Liver (tissue), 9 donors: ENCODE data around the gene AKAP12. TPM values are rescaled to one million over a fixed set of nuclear protein-coding genes. Genes with fewer than 3 reads are reported as not detected.

ENCODE experiments used
- DNase-seq: peaks from one replicate; pipeline ENCODE4 v3.0.0-alpha.2; 2017; ENCODE audit warnings: low spot score
- H3K27ac ChIP-seq, 2 donors: one replicate each; pipeline ENCODE4 v1.7.0; 2013; ENCODE audit warnings: inconsistent platforms in 2 of 2, low read length in 2 of 2, control low read depth in 1 of 2, low read depth in 1 of 2, mild to moderate bottlenecking in 1 of 2
- H3K27me3 ChIP-seq, 4 donors: one replicate each; pipeline versions ENCODE4 v1.6.1 to v1.7.0; 2013; ENCODE audit warnings: low read length in 3 of 4, inconsistent platforms in 1 of 4, mild to moderate bottlenecking in 1 of 4, moderate library complexity in 1 of 4; ENCODE audit not compliant: control insufficient read depth in 4 of 4, insufficient read depth in 4 of 4
- H3K36me3 ChIP-seq, 4 donors: one replicate each; pipeline versions ENCODE4 v1.6.1 to v1.7.0; 2013; ENCODE audit warnings: low read length in 3 of 4, mild to moderate bottlenecking in 3 of 4, low read depth in 1 of 4, moderate library complexity in 1 of 4; ENCODE audit not compliant: control insufficient read depth in 4 of 4, insufficient read depth in 3 of 4
- H3K4me1 ChIP-seq, 4 donors: one replicate each; pipeline versions ENCODE4 v1.6.1 to v1.7.0; 2013; ENCODE audit warnings: low read length in 3 of 4, mild to moderate bottlenecking in 3 of 4, moderate library complexity in 1 of 4; ENCODE audit not compliant: control insufficient read depth in 4 of 4, insufficient read depth in 4 of 4
- H3K4me3 ChIP-seq, 3 donors: one replicate each; pipeline versions ENCODE4 v1.6.1 to v1.7.0; 2013; ENCODE audit warnings: low read length in 3 of 3, control low read depth in 1 of 3, low read depth in 1 of 3, mild to moderate bottlenecking in 1 of 3
- H3K9ac ChIP-seq, 2 donors: one replicate each; pipeline ENCODE4 v1.7.0; 2013; ENCODE audit warnings: low read length in 2 of 2, mild to moderate bottlenecking in 2 of 2, moderate library complexity in 2 of 2, control low read depth in 1 of 2, low read depth in 1 of 2
- H3K9me3 ChIP-seq, 4 donors: one replicate each; pipeline versions ENCODE4 v1.6.1 to v1.7.0; 2013; ENCODE audit warnings: low read length in 3 of 4; ENCODE audit not compliant: control insufficient read depth in 4 of 4
- ATF3 ChIP-seq: IDR thresholded peaks from 2 replicates; pipeline ENCODE4 v1.6.1; 2016; ENCODE audit warnings: antibody characterized with exemption
- CTCF ChIP-seq: fragments of 150-350 bp; IDR thresholded peaks from 2 replicates; pipeline ENCODE4 v1.5.1; 2017; ENCODE audit warnings: improper control_type of control experiment, low read depth, low read length; ENCODE audit not compliant: missing input control
- EGR1 ChIP-seq, 2 donors: IDR thresholded peaks; 2 replicates each; pipeline ENCODE4 v1.6.1; 2016 to 2018; ENCODE audit warnings: antibody characterized with exemption in 2 of 2, low read depth in 2 of 2
- FOXA1 ChIP-seq: IDR thresholded peaks from 2 replicates; pipeline ENCODE4 v1.6.1; 2016; ENCODE audit warnings: antibody characterized with exemption
- FOXA2 ChIP-seq: IDR thresholded peaks from 2 replicates; pipeline ENCODE4 v1.6.1; 2016; ENCODE audit warnings: antibody characterized with exemption
- GABPA ChIP-seq, 2 donors: IDR thresholded peaks in 1 of 2; conservative IDR thresholded peaks in 1 of 2; 2 replicates each; pipeline ENCODE4 v1.6.1; 2016; ENCODE audit warnings: antibody characterized with exemption in 2 of 2, mild to moderate bottlenecking in 1 of 2, moderate library complexity in 1 of 2
- HNF4A ChIP-seq, 2 donors: conservative IDR thresholded peaks; 2 replicates each; pipeline ENCODE4 v1.6.1; 2016; ENCODE audit warnings: antibody characterized with exemption in 2 of 2, mild to moderate bottlenecking in 2 of 2
- HNF4G ChIP-seq: IDR thresholded peaks from 2 replicates; pipeline ENCODE4 v1.6.1; 2016; ENCODE audit warnings: antibody characterized with exemption
- JUND ChIP-seq, 2 donors: IDR thresholded peaks; 2 replicates each; pipeline ENCODE4 v1.6.1; 2016; ENCODE audit warnings: antibody characterized with exemption in 2 of 2
- NR2F2 ChIP-seq: IDR thresholded peaks from 2 replicates; pipeline ENCODE4 v1.6.1; 2016; ENCODE audit warnings: antibody characterized with exemption
- RAD21 ChIP-seq, 2 donors: IDR thresholded peaks; 2 replicates each; pipeline ENCODE4 v1.6.1; 2016; ENCODE audit warnings: antibody characterized with exemption in 2 of 2, mild to moderate bottlenecking in 2 of 2
- REST ChIP-seq: IDR thresholded peaks from 2 replicates; pipeline ENCODE4 v1.6.1; 2016; ENCODE audit warnings: antibody characterized with exemption, mild to moderate bottlenecking
- RXRA ChIP-seq, 2 donors: IDR thresholded peaks; 2 replicates each; pipeline ENCODE4 v1.6.1; 2017 to 2018; ENCODE audit warnings: antibody characterized with exemption in 2 of 2, mild to moderate bottlenecking in 1 of 2
- SP1 ChIP-seq: IDR thresholded peaks from 2 replicates; pipeline ENCODE4 v1.6.1; 2018; ENCODE audit warnings: antibody characterized with exemption, mild to moderate bottlenecking
- TAF1 ChIP-seq: conservative IDR thresholded peaks from 2 replicates; pipeline ENCODE4 v1.6.1; 2016; ENCODE audit warnings: antibody characterized with exemption, mild to moderate bottlenecking
- YY1 ChIP-seq: IDR thresholded peaks from 2 replicates; pipeline ENCODE4 v1.6.1; 2016; ENCODE audit warnings: antibody characterized with exemption, mild to moderate bottlenecking
- WGBS: extraction: QIAGEN DNeasy Blood & Tissue Kit; methylation state at CpG from one replicate; pipeline ENCODE4 v1.1.7; 2013; 5-methylcytosine and 5-hydroxymethylcytosine counted together
- polyA plus RNA-seq, 2 donors: library from polyadenylated mRNA; stranded (reverse) in 1 of 2; unstranded in 1 of 2; fragments of 200-250 nt in 1 of 2; fragments of >200 nt in 1 of 2; fragmentation: Nextera tagmentation in 1 of 2; extraction: Ambion mirVana in 1 of 2; gene quantifications; one replicate each; pipeline versions ENCODE4 v1.2.1 to v1.2.3, GENCODE V29; 2013 to 2015
- total RNA-seq, 2 donors: library from RNA; depleted of rRNA; stranded (reverse); fragments of >200 nt; gene quantifications; one replicate each; pipeline ENCODE4 v1.2.3, GENCODE V29; 2014
- TF ChIP-seq, protein P1 (sequence below): IDR thresholded peaks from 2 replicates; pipeline ENCODE4 v1.6.1; 2016; ENCODE audit warnings: antibody characterized with exemption
- TF ChIP-seq, protein P2 (sequence below): IDR thresholded peaks from 2 replicates; pipeline ENCODE4 v1.6.1; 2016; ENCODE audit warnings: antibody characterized with exemption
- donor health status: healthy.
- donor health status: healthy.
- donor health status: healthy.
- donor health status: healthy.
- donor health status: healthy.

AKAP12 gene
- total and polyA plus RNA-seq, 4 donors, result 6.7 to 14.8 (median 8.6) TPM

DNA sequence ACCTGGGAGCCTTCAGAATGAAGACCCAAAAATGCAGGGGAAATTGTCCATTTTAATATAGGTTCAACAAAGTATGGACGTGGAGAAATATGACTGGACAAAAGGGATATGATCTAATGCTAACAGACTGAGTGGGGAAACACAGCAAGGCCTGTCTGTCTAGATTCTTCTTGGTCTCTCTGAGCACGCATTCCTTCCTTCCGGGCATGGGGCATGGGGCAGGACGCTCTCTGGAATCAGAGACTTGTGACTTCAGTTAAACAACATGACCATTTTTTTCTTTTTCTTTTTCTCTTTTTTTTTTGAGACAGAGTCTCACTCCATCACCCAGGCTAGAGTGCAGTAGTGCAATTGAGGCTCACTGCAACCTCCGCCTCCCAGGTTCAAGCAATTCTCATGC is 119.7 kb downstream of the AKAP12 start:
- Histone ChIP-seq H3K4me1 (peaks cover 0 to 2% (median 0%) of the 10 kb centered on the region in 4 donors), H3K27me3 (no peaks in the 10 kb centered on the region), H3K4me3 (no peak overlapping the region), H3K9me3 (no peaks in the 10 kb centered on the region), H3K27ac (no peak overlapping the region), H3K36me3 (peaks cover 0 to 6% (median 2%) of the 10 kb centered on the region in 4 donors), H3K9ac (no peak overlapping the region)
- DNase-seq, result no peak
- TF ChIP-seq HNF4A (conservative IDR thresholded peaks at IDR 0.05) (no peak), FOXA2 (no peak), SP1 (no peak), REST (no peak), JUND (IDR thresholded peaks at IDR 0.05) (no peak), EGR1 (IDR thresholded peaks at IDR 0.05; ENCODE audit: low read depth in 2 of 2) (no peak)
- TF ChIP-seq, protein P1, sequence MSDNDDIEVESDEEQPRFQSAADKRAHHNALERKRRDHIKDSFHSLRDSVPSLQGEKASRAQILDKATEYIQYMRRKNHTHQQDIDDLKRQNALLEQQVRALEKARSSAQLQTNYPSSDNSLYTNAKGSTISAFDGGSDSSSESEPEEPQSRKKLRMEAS, result no peak
- TF ChIP-seq, protein P2, sequence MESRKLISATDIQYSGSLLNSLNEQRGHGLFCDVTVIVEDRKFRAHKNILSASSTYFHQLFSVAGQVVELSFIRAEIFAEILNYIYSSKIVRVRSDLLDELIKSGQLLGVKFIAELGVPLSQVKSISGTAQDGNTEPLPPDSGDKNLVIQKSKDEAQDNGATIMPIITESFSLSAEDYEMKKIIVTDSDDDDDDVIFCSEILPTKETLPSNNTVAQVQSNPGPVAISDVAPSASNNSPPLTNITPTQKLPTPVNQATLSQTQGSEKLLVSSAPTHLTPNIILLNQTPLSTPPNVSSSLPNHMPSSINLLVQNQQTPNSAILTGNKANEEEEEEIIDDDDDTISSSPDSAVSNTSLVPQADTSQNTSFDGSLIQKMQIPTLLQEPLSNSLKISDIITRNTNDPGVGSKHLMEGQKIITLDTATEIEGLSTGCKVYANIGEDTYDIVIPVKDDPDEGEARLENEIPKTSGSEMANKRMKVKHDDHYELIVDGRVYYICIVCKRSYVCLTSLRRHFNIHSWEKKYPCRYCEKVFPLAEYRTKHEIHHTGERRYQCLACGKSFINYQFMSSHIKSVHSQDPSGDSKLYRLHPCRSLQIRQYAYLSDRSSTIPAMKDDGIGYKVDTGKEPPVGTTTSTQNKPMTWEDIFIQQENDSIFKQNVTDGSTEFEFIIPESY, result no peak
- 91% methylated on average over 5 of the region's 5 CpGs for WGBS

DNA sequence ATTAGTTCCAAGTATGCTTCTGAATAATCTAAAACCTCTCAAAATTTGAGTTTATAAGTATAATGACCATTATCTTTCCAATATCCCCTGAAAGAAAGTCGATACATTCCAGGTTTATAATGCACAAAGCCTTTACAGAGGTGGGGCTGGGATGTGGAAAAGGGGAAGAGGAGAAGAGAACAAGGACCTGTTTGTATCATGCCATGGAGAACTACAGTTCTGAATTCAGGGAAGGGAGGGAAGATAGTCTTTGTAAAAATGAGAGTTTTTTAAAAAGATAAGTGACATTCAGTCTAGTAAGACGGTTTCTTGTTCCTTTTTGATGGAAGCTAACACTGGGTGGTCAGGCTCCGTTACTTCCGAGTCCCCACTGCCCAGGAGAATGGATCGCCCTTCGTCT is 125.5 kb downstream of the AKAP12 start:
- H3K4me1 ChIP-seq, result peaks cover 0 to 2% (median 0%) of the 10 kb centered on the region in 4 donors
- H3K9ac ChIP-seq, result no peak overlapping the region
- H3K27me3 ChIP-seq, result no peaks in the 10 kb centered on the region
- no peaks in the 10 kb centered on the region for H3K9me3 ChIP-seq
- H3K4me3 ChIP-seq, result no peak overlapping the region
- TF ChIP-seq YY1, result no peak
- TF ChIP-seq HNF4G, result no peak
- no peak for TF ChIP-seq TAF1
- TF ChIP-seq JUND (IDR thresholded peaks at IDR 0.05), result no peak
- TF ChIP-seq RAD21 (IDR thresholded peaks at IDR 0.05), result no peak
- TF ChIP-seq GABPA (IDR thresholded peaks at IDR 0.05 in 1 of 2, conservative IDR thresholded peaks at IDR 0.05 in 1 of 2), result no peak
- no peak for TF ChIP-seq ATF3
- no peak for TF ChIP-seq EGR1 (IDR thresholded peaks at IDR 0.05; ENCODE audit: low read depth in 2 of 2)
- TF ChIP-seq SP1, result no peak
- no peak for TF ChIP-seq HNF4A (conservative IDR thresholded peaks at IDR 0.05)
- TF ChIP-seq RXRA (IDR thresholded peaks at IDR 0.05), result no peak
- no peak for TF ChIP-seq REST
- no peak for TF ChIP-seq CTCF
- TF ChIP-seq NR2F2, result no peak
- TF ChIP-seq FOXA2, result no peak
- no peak for TF ChIP-seq FOXA1
- TF ChIP-seq, protein P2, result no peak
- TF ChIP-seq, protein P1, result no peak
- no peak for DNase-seq
- no peak overlapping the region for H3K27ac ChIP-seq
- 97% methylated on average over 6 of the region's 6 CpGs for WGBS
- peaks cover 10 to 21% (median 15%) of the 10 kb centered on the region in 4 donors for H3K36me3 ChIP-seq
